GM12878 (cell line): Measurements from ENCODE around the gene FPR1. TPM values are rescaled to one million over a fixed set of nuclear protein-coding genes. Genes with fewer than 3 reads are reported as not detected.

Experiments
- ATAC-seq: fragments of 200-7000 bp; cut with Tn5 transposase; 3 replicates; pipeline ENCODE4 v1.9.1; 2020; ENCODE audit warnings: mild to moderate bottlenecking, moderate library complexity
- BruUV-seq: library from RNA; stranded (reverse); fragments of 400-500 nt; replicated peaks from 2 replicates; lab custom pipeline; 2021; lab: Mats Ljungman, UMichigan
- CTCF ChIA-PET: fragments of 300-600 bp; sonication (Branson Sonifier 250); formaldehyde crosslinking; extraction: SDS; loops from one replicate; lab custom pipeline; 2021; ENCODE audit warnings: inconsistent platforms; lab: Yijun Ruan, JAX
- POLR2A ChIA-PET: fragments of 350-600 bp; formaldehyde crosslinking; extraction: SDS; loops from one replicate; lab custom pipeline; 2021; ENCODE audit warnings: inconsistent platforms; lab: Charles Lee
- RAD21 ChIA-PET: fragments of 300-600 bp; sonication (Branson Sonifier 250); formaldehyde crosslinking; loops from one replicate; lab custom pipeline; 2023; ENCODE audit warnings: antibody characterized with exemption; ENCODE audit not compliant: unreplicated experiment; lab: Charles Lee
- SMC1A ChIA-PET: fragments of 300-600 bp; sonication (Branson Sonifier 250); formaldehyde crosslinking; loops from one replicate; lab custom pipeline; 2023; ENCODE audit not compliant: unreplicated experiment, uncharacterized antibody; lab: Charles Lee
- DNase-seq: peaks from one replicate; pipeline ENCODE4 v3.0.0-alpha.2; 2011; ENCODE audit warnings: low read depth, low spot score
- FAIRE-seq: peaks from 3 replicates; lab custom pipeline; 2011; peaks lifted over from hg19 to GRCh38; lab: Jason Lieb, UNC
- H2AFZ ChIP-seq: 2 replicates; pipeline ENCODE4 v1.6.0; 2011; ENCODE audit warnings: low read depth, low read length, control low read depth; ENCODE audit not compliant: control insufficient read depth
- H3K27ac ChIP-seq: 2 replicates; pipeline ENCODE4 v1.5.1; 2011; ENCODE audit warnings: control low read depth; ENCODE audit not compliant: control insufficient read depth, insufficient read depth
- H3K27me3 ChIP-seq, 2 experiments: replicated peaks in 1 of 2; 2 replicates each; pipeline versions ENCODE4 v1.6.0 to v1.6.1; 2011; ENCODE audit warnings: low read length in 1 of 2; ENCODE audit not compliant: control insufficient read depth in 2 of 2, insufficient read depth in 2 of 2
- H3K36me3 ChIP-seq, 2 experiments: 2 replicates each; pipeline ENCODE4 v1.5.1; 2011; ENCODE audit warnings: low read length in 1 of 2; ENCODE audit not compliant: control insufficient read depth in 2 of 2, insufficient read depth in 2 of 2
- H3K4me1 ChIP-seq: 2 replicates; pipeline ENCODE4 v1.6.1; 2011; ENCODE audit warnings: mild to moderate bottlenecking, low read length, moderate library complexity, mixed read lengths; ENCODE audit not compliant: control insufficient read depth, insufficient read depth
- H3K4me2 ChIP-seq: 2 replicates; pipeline ENCODE4 v1.6.0; 2011; ENCODE audit warnings: control low read depth; ENCODE audit not compliant: control insufficient read depth, insufficient read depth
- H3K4me3 ChIP-seq: fragments of 200-600 bp; sonication (generic); 2 replicates; pipeline ENCODE4 v1.5.1; 2016
- H3K79me2 ChIP-seq: 2 replicates; pipeline ENCODE4 v1.6.0; 2011; ENCODE audit warnings: low read length; ENCODE audit not compliant: control insufficient read depth, insufficient read depth
- H3K9ac ChIP-seq: 2 replicates; pipeline ENCODE4 v1.8.0; 2011; ENCODE audit warnings: low read length, control low read depth, mixed read lengths; ENCODE audit not compliant: control insufficient read depth, insufficient read depth
- H3K9me3 ChIP-seq: replicated peaks from 3 replicates; pipeline ENCODE4 v1.5.1; 2011; ENCODE audit warnings: mild to moderate bottlenecking, low read length; ENCODE audit not compliant: control insufficient read depth, insufficient read depth
- H4K20me1 ChIP-seq: 2 replicates; pipeline ENCODE4 v1.6.0; 2011; ENCODE audit not compliant: control insufficient read depth, insufficient read depth
- CBFB ChIP-seq: IDR thresholded peaks from 2 replicates; pipeline ENCODE4 v1.6.1; 2016; ENCODE audit warnings: antibody characterized with exemption, low read depth
- FOXM1 ChIP-seq: IDR thresholded peaks from 2 replicates; pipeline ENCODE4 v1.6.1; 2012; ENCODE audit warnings: low read depth, mild to moderate bottlenecking, inconsistent platforms, low read length, moderate library complexity
- IRF5 ChIP-seq: fragments of 450-650 bp; IDR thresholded peaks from 2 replicates; pipeline ENCODE4 v1.6.1; 2017; ENCODE audit warnings: borderline replicate concordance
- SPI1 ChIP-seq: IDR thresholded peaks from 2 replicates; pipeline ENCODE4 v1.6.1; 2011; ENCODE audit warnings: low read depth, mild to moderate bottlenecking, low read length, moderate library complexity, borderline replicate concordance; ENCODE audit not compliant: insufficient read depth
- ZNF384 ChIP-seq: IDR thresholded peaks from 2 replicates; pipeline ENCODE4 v1.6.1; 2012; ENCODE audit warnings: low read depth, mild to moderate bottlenecking, low read length, improper control_type of control experiment, borderline replicate concordance
- WGBS: methylation state at CpG from one replicate; pipeline ENCODE4 v1.1.6; 2016; ENCODE audit warnings: low lambda C conversion rate; ENCODE audit not compliant: insufficient replicate concordance, insufficient coverage; ENCODE audit errors: missing lambda C conversion rate; 5-methylcytosine and 5-hydroxymethylcytosine counted together
- in situ Hi-C: fragments of 300-500 bp; cut with MboI; formaldehyde crosslinking; loops from 9 replicates; pipeline ENCODE4 v1.14.3; 2018; ENCODE audit warnings: mixed read lengths
- intact Hi-C: fragments of 100-400 bp; cut with micrococcal nuclease; formaldehyde crosslinking; loops from one replicate; pipeline ENCODE4 v1.14.2; 2022; ENCODE audit not compliant: unreplicated experiment
- polyA plus RNA-seq, 11 experiments: library from polyadenylated mRNA; depleted of rRNA in 4 of 11; unstranded in 6 of 11; stranded (reverse) in 5 of 11; fragments of >200 nt; fragmentation: Nextera tagmentation in 4 of 11; fragmentation: Illumina TruSeq in 1 of 11; extraction: Ambion mirVana in 4 of 11; extraction: Trizol in 1 of 11; gene quantifications; 1 replicate in 1 of 11; 2 replicates in 10 of 11; pipeline versions ENCODE4 v1.2.1 to v1.2.3, GENCODE V29; 2011 to 2016; ENCODE audit warnings: inconsistent platforms in 2 of 11, missing spikeins in 2 of 11, low read depth in 1 of 11
- total RNA-seq, 4 experiments: library from RNA; depleted of rRNA in 3 of 4; stranded (reverse); fragments of >200 nt in 3 of 4; fragmentation: Illumina TruSeq in 1 of 4; extraction: Trizol in 1 of 4; gene quantifications; 2 replicates each; pipeline versions ENCODE4 v1.2.1 to v1.2.3, GENCODE V29; 2013 to 2021

Gene FPR1
- total and polyA plus RNA-seq, 10 of the 15 experiments (the other 5 are each of a cell fraction or from before 2014, with no cell fraction given): not detected

DNA sequence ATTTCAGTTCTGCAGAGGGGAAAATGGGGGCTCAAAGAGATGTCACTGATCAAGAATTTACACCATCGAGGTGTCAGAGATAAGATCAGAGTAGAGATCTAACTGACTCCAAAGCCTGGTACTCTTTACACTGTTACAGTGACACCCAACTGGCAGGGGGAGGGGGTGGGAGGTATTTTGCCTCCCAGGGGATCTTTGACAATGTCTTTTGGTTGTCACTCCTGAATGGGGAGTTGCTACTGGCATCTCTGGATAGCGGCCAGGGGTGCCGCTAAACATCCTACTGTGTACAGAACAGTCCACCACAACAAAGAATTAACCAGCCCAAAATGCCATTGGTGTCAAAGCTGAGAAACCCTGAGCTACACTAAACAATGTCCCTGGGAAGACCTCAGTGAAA, 46.4 kb upstream of the FPR1 start (continued):
- TF ChIP-seq IRF5: no peak
- no peak for TF ChIP-seq FOXM1
- TF ChIP-seq CBFB: no peak
- TF ChIP-seq ZNF384: no peak
- TF ChIP-seq SPI1: no peak

DNA sequence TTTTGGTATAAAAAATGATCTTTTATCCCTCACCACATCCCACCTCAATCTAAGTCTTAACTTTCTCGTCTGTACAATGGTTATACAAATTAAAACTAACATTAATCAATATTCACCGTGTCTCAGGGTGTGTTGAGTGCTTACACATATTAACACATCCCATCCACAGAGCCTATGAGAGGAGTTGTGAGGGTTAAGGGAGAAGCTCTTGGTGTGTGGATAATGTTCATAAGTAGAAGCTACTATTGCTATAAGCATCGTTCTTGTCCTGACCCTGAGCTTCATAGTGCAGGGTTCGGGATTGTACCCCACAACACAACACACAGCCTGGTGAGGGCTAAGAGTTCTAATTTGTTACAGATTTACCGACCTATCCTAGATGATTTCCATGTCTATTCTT, 45.8 kb upstream of the FPR1 start:
- BruUV-seq: no TSS peak
- Histone ChIP-seq H3K79me2 (no peaks in the 10 kb centered on the region), H2AFZ (no peak overlapping the region)
- no peak for TF ChIP-seq IRF5
- TF ChIP-seq, all 136 proteins: peak for 0
- SMC1A ChIA-PET: no interaction called here
- Histone ChIP-seq H3K4me1 (no peaks in the 10 kb centered on the region), H4K20me1 (no peaks in the 10 kb centered on the region), H3K27ac (no peak overlapping the region), H3K9me3 (no peaks in the 10 kb centered on the region; the same call in 2 of the 3 replicates), H3K9ac (no peak overlapping the region), H3K4me3 (no peak overlapping the region), H3K36me3 (no peaks in the 10 kb centered on the region), H3K27me3 (no peaks in the 10 kb centered on the region), H3K4me2 (no peak overlapping the region)
- CTCF ChIA-PET: no interaction called here
- no peak for DNase-seq
- intact Hi-C loops: no loop called here
- WGBS: 0% methylated on average over 5 of the region's 5 CpGs
- in situ Hi-C loops: no loop called here
- no peak for ATAC-seq
- POLR2A ChIA-PET: no interaction called here
- no peak for FAIRE-seq
- RAD21 ChIA-PET: no interaction called here
